GM21367 (cell line): ENCODE data around the gene SEMA6A.

ENCODE experiments used
- ATAC-seq: cut with Tn5 transposase; IDR thresholded peaks from one replicate; pipeline ENCODE4 v1.9.1; 2021; ENCODE audit not compliant: unreplicated experiment

The SEMA6A gene

GRCh38 chr5:116415182-116415581 is 159.4 kb downstream of the SEMA6A start:
- ATAC-seq = no peak

- no peak for ATAC-seq
Measured at GRCh38 chr5:116411101-116411571, 163.5 kb downstream of the SEMA6A start.

- ATAC-seq = no peak
Measured at GRCh38 chr5:116410336-116410890, 164.2 kb downstream of the SEMA6A start.

DNA sequence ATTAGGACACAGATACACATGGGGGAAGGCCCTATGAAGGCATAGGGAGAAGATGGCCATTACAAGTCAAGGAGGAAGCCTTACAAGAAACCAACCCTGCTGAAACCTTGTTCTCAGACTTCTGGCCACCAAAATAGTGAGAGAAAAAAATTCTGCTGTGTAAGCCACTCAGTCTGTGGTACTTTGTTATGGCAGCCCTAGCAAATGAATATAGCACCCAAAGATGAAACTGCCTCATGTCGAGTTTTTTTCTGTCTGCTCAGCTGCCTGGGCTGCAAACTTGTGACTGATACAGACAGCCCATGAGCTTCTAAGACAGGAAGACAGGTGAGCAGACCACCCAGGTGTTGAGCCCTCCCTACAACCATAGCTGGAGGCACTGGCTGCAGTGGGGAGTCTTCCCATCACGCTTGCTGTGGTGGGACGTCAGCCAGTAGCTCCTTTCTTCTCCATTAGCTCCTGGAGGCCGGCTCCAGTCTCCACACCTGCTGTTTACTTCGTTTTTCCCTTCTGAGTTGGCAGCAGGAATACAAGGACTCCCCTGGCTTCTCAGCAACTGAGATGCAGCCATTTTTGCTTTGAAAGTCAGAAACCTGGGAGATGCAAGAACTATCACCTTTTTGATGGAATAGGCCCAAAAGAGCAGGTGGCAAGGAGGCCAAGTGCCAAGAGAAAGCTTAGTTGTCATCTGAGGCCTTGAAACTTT is 164.9 kb downstream of the SEMA6A start:
- ATAC-seq = no peak

- ATAC-seq = no peak
Measured at GRCh38 chr5:116406306-116407041, 168.1 kb downstream of the SEMA6A start.

DNA sequence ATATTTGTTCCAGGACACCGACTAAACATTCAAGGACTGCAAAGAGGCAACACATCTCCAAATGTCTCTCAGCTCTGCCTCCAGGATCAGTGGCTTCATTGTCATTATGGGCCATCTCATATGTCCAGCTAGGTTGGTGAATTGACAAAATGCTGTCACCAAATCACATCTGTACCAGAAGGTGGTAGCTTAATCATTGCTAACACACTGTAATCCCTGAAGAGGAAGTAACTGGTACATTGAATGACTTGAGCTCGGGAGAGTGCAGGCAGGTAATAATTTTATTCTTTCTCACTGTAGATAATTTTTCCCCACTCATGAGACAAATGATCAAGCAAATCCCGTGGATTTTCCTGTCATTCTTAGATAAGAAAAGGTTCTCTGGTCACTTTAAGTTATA is 169.8 kb downstream of the SEMA6A start:
- ATAC-seq = no peak

DNA sequence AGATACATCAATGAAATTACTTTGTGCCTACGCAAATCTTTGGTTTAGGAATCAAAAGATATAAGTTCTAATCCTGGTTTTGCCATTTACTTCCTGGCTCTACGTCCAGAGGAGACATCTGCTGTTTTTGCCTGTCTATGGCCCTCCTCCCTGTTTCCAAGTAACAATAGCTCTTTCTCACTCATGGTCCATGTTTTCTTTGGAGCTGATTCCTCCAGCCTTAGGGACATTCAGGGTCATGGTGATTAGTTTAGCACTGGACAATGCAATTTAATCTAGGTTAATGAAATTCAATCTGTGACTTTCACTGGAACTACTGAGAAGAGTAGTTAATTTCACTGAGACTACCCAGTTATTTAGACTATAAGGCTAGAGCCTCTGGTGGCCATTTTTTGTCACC is 170.6 kb downstream of the SEMA6A start:
- no peak for ATAC-seq

DNA sequence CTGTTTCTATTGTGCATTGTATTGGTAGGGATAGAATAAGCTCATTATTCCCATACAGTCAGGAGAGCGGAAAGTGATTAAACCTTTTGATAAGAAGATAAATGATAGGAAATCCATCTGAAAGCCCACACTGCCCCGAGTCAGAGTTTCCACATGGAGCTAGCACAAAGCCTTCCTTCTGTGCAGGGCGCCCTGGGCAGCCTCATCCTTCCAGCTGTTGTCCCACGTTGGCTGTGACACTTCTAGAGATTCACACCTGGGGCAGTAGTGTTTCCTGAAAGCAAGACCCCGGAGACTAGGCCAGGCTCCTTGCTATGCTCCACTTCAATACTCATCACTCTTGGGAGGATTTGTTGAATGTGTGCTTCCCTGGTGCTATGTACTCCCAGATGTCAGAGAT is 172.4 kb downstream of the SEMA6A start:
- ATAC-seq = no peak

- ATAC-seq = no peak
Measured at GRCh38 chr5:116401576-116401975, 173.0 kb downstream of the SEMA6A start.

DNA sequence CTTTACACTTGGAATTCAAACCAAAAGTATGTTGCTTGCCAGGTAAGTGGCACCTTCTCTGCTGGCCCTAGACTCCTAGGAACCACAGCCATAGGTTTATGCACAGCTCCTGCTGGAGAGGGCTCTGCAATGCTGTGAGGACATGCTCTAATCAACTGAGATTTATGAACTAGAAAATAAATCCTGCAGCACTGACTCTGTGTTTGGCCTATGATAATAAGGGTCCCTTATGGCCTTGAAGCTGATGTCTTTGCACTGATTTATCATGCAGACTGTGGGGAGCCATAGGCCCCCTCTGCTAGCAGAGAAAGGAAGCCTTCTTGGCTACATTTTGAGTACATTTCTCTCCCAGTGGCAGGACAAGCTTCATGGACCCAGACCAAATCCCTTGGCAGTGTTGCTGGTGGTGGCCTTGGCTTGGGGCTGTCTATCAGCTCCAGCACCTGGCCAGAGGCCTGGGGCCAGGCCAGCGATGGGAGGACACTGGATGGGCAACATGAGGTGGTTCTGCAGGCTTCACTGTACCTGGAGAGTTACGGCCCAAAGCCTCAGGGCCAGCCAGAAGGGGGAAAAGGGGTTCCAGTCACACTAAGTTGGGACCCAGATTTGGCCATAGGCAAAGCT is 178.0 kb downstream of the SEMA6A start:
- no peak for ATAC-seq

- no peak for ATAC-seq
Measured at GRCh38 chr5:116395631-116396203, 178.9 kb downstream of the SEMA6A start.

GRCh38 chr5:116395226-116395625 is 179.4 kb downstream of the SEMA6A start:
- no peak for ATAC-seq

DNA sequence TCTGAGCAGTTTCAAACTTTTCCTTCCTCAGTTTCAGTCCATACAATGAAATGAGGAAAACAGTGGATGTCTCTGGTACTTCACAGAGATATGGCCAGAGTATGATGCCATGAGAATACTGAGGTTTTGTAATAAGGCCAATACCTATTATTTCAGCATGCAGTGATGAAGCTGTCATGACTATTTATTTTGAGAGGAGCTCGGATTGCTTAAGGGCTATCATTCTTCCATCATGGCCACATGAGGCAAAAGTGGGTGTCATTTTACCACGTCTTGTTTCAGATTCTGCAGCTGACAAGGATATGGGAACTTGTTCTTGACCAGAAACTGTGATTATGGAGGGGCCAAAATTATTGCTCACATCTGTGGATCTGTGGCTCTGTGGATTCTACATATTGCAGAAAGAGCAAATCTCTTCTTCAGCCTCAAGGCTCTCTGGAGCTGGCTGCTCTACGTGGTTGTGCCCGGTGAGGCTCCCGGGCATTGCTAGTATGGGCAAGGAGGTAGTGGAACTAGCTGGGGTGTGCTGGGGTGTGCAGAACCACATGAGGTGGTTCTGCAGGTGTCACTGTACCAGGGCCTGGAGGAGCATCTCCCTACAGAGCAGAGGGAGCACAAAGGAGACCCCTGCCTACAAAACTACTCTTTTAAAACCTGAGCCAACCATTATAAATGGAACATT is 180.3 kb downstream of the SEMA6A start:
- ATAC-seq = no peak
